ENCODE results near the gene RFX2. TPM values are rescaled to one million over a fixed set of nuclear protein-coding genes. Genes with fewer than 3 reads are reported as not detected.
A peak's percentile ranks its signal among the peaks of the same experiment; 100 is the strongest.
"Not testable (repeated sequence)": the region's sequence is repeated elsewhere in the genome, so short reads cannot be mapped to it uniquely, and the experiment has no call there.

The RFX2 gene
- total and polyA plus RNA-seq, 9 of the 15 experiments (the other 6 are each of a cell fraction or from before 2014, with no cell fraction given) = 3.6 to 18.7 (median 8.7) TPM

- TF ChIP-seq SMAD4 (CRISPR knock-in tag; conservative IDR thresholded peaks at IDR 0.05) (no peak), ZNF561 (CRISPR knock-in tag; conservative IDR thresholded peaks at IDR 0.05) (no peak), POLR2G (IDR thresholded peaks at IDR 0.05; ENCODE audit: low read depth, low read length) (no peak), FIP1L1 (IDR thresholded peaks at IDR 0.05; ENCODE audit: low read depth, low read length, poor library complexity, severe bottlenecking) (no peak), RB1 (IDR thresholded peaks at IDR 0.05; ENCODE audit: low read depth) (no peak), RBM22 (IDR thresholded peaks at IDR 0.05; ENCODE audit: low read depth, low read length, poor library complexity, severe bottlenecking) (no peak), ZFP1 (CRISPR knock-in tag; IDR thresholded peaks at IDR 0.05) (no peak)
Observed at GRCh38 chr19:5964816-5965565, 145.3 kb downstream of the RFX2 start (continued).

- H3K27ac ChIP-seq (ENCODE audit: extremely low read depth, low read depth, low read length) = no peak overlapping the region
- no TSS peak for BruUV-seq (replicated peaks)
- 97% methylated on average over 7 of the region's 7 CpGs for WGBS (ENCODE audit: insufficient coverage, low coverage, missing lambda C conversion rate)
- no peak overlapping the region for H2AFZ ChIP-seq (ENCODE audit: low read depth, low read length)
- H4K20me1 ChIP-seq (replicated peaks; ENCODE audit: control insufficient read depth, insufficient read depth, low read length) = peaks cover 83% of the 10 kb centered on the region
- H3K9me1 ChIP-seq (ENCODE audit: control insufficient read depth, insufficient read depth, low read length) = peaks cover 12% of the 10 kb centered on the region
- no peaks in the 10 kb centered on the region for H3K9me3 ChIP-seq (replicated peaks; ENCODE audit: control insufficient read depth, insufficient read depth, low read depth, low read length)
- no peak overlapping the region for H3K4me2 ChIP-seq (ENCODE audit: insufficient read depth, low read length)
- no peaks in the 10 kb centered on the region for H3K27me3 ChIP-seq (ENCODE audit: control insufficient read depth in 2 of 2, insufficient read depth in 2 of 2, low read length in 2 of 2)
- 0 out of 2 replicates have a peak, but pooled peaks have one; percentile 49 for TF ChIP-seq POLR2G (IDR thresholded peaks at IDR 0.05; ENCODE audit: low read depth, low read length)
- no peak for TF ChIP-seq YY1 (IDR thresholded peaks at IDR 0.05; ENCODE audit: borderline replicate concordance in 1 of 3, control insufficient read depth in 1 of 3, extremely low read depth in 1 of 3, insufficient read depth in 3 of 3, insufficient read length in 1 of 3, insufficient replicate concordance in 2 of 3, low read depth in 1 of 3, low read length in 2 of 3)
- no peak for TF ChIP-seq ETV5 (CRISPR knock-in tag; IDR thresholded peaks at IDR 0.05; ENCODE audit: low read depth)
- no peak for FAIRE-seq
- ChIA-PET CTCF (ENCODE audit: low intra/inter-chr PET ratio) (interaction anchor here (0.6 kb wide), 1 partner anchor 237 kb away, joined by 4 read pairs; no protein-coding TSS in a partner anchor), POLR2A (no interaction called here)
- no peak for ATAC-seq
- in situ Hi-C loops (cut with MboI) = no loop called here
- intact Hi-C loops (cut with micrococcal nuclease) = no loop called here
- DNase-seq (ENCODE audit: extremely low read depth in 1 of 4, low spot score in 3 of 4) = no peak
- peaks cover 47% of the 10 kb centered on the region; the same call in 2 of the 3 replicates for H3K36me3 ChIP-seq (ENCODE audit: control insufficient read depth, insufficient read depth, low read length)
- peaks cover 18 to 35% of the 10 kb centered on the region in 2 experiments for H3K4me1 ChIP-seq (replicated peaks in 1 of 2; ENCODE audit: control insufficient read depth in 2 of 2, insufficient read depth in 2 of 2, low read length in 2 of 2)
- no peak overlapping the region for H3K4me3 ChIP-seq
- H3K9ac ChIP-seq (ENCODE audit: insufficient read depth in 1 of 2, low read depth in 2 of 2, low read length in 2 of 2) = peak overlapping the region in 1 of 2 experiments; percentile 66; a peak in 2 of 4 replicates
- peaks cover 96% of the 10 kb centered on the region for H3K79me2 ChIP-seq (ENCODE audit: control insufficient read depth, insufficient read depth, low read length)
Observed at GRCh38 chr19:5963855-5964254, 146.4 kb downstream of the RFX2 start.

DNA sequence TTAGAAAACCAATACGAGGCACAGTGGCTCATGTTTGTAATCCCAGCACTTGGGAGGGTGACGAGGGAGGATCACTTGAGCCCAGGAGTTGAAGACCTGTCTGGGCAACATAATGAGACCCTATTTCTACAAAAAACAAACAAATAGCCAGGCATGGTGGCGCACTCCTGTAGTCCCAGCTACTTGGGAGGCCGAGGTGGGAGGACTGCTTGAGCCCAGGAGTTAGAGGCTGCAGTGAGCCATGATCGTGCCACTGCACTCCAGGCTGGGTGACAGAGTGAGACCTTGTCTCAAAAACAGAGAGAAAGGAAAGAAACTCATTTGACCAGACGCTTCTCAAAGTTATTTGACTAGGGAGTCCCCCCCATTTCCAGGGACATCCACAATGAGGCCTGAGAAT is 147.0 kb downstream of the RFX2 start:
- intact Hi-C loops (cut with micrococcal nuclease); FAIRE-seq; CTCF ChIA-PET (ENCODE audit: low intra/inter-chr PET ratio); H2AFZ ChIP-seq (ENCODE audit: low read depth, low read length); H3K9me3 ChIP-seq (replicated peaks; ENCODE audit: control insufficient read depth, insufficient read depth, low read depth, low read length); in situ Hi-C loops (cut with MboI); H3K9ac ChIP-seq (ENCODE audit: insufficient read depth in 1 of 2, low read depth in 2 of 2, low read length in 2 of 2); DNase-seq (ENCODE audit: extremely low read depth in 1 of 4, low spot score in 3 of 4); H3K4me2 ChIP-seq (ENCODE audit: insufficient read depth, low read length); H3K27me3 ChIP-seq (ENCODE audit: control insufficient read depth in 2 of 2, insufficient read depth in 2 of 2, low read length in 2 of 2); ATAC-seq; H3K27ac ChIP-seq (ENCODE audit: extremely low read depth, low read depth, low read length); H3K4me3 ChIP-seq; BruUV-seq (replicated peaks): not testable (repeated sequence)
- H3K36me3 ChIP-seq (ENCODE audit: control insufficient read depth, insufficient read depth, low read length) = peaks cover 46% of the 10 kb centered on the region; the same call in 2 of the 3 replicates
- H3K79me2 ChIP-seq (ENCODE audit: control insufficient read depth, insufficient read depth, low read length) = peaks cover 96% of the 10 kb centered on the region
- 88% methylated on average over 6 of the region's 6 CpGs for WGBS (ENCODE audit: insufficient coverage, low coverage, missing lambda C conversion rate)
- peaks cover 12 to 35% of the 10 kb centered on the region in 2 experiments for H3K4me1 ChIP-seq (replicated peaks in 1 of 2; ENCODE audit: control insufficient read depth in 2 of 2, insufficient read depth in 2 of 2, low read length in 2 of 2)
- H3K9me1 ChIP-seq (ENCODE audit: control insufficient read depth, insufficient read depth, low read length) = peaks cover 14% of the 10 kb centered on the region
- H4K20me1 ChIP-seq (replicated peaks; ENCODE audit: control insufficient read depth, insufficient read depth, low read length) = peaks cover 82% of the 10 kb centered on the region
- POLR2A ChIA-PET = interaction anchor here (0.7 kb wide), 1 partner anchor 25 kb away, joined by 3 read pairs; no protein-coding TSS in a partner anchor
